GM18499 (cell line): ENCODE measurements around the gene ARHGAP30.
"Not testable (repeated sequence)": the region's sequence is repeated elsewhere in the genome, so short reads cannot be mapped to it uniquely, and the experiment has no call there.

ENCODE experiments used
- ATAC-seq: cut with Tn5 transposase; IDR thresholded peaks from one replicate; pipeline ENCODE4 v1.9.1; 2021; ENCODE audit warnings: moderate number of reproducible peaks; ENCODE audit not compliant: insufficient read depth, unreplicated experiment

ARHGAP30 gene

GRCh38 chr1:161044908-161045735, 24.6 kb downstream of the ARHGAP30 start:
- ATAC-seq, result no peak

- no peak for ATAC-seq
These were observed 25.2 kb downstream of the ARHGAP30 start for GRCh38 chr1:161044535-161044907.

- no peak for ATAC-seq
These were observed 30.1 kb downstream of the ARHGAP30 start for GRCh38 chr1:161039546-161039945.

GRCh38 chr1:161039154-161039545, 30.5 kb downstream of the ARHGAP30 start:
- no peak for ATAC-seq

GRCh38 chr1:161038523-161039153, 31.1 kb downstream of the ARHGAP30 start, which contains the start of gene TSTD1:
Gene TSTD1 (minus strand): TSS chr1:161038964. CDS start chr1:161038889, 75 bp downstream.
- ATAC-seq, result peak; percentile 69

GRCh38 chr1:161037661-161038522, 31.8 kb downstream of the ARHGAP30 start:
- no peak for ATAC-seq

GRCh38 chr1:161033751-161034150, 35.9 kb downstream of the ARHGAP30 start:
- no peak for ATAC-seq

- no peak for ATAC-seq
These were observed 37.3 kb downstream of the ARHGAP30 start for GRCh38 chr1:161032409-161032808.

GRCh38 chr1:161031874-161032273, 37.8 kb downstream of the ARHGAP30 start:
- no peak for ATAC-seq

GRCh38 chr1:161029466-161029865, 40.2 kb downstream of the ARHGAP30 start:
- not testable (repeated sequence) for ATAC-seq

- not testable (repeated sequence) for ATAC-seq
These were observed 42.7 kb downstream of the ARHGAP30 start for GRCh38 chr1:161026954-161027353.

- ATAC-seq, result not testable (repeated sequence)
These were observed 47.3 kb downstream of the ARHGAP30 start for GRCh38 chr1:161022432-161022831.

GRCh38 chr1:161021970-161022353, 47.7 kb downstream of the ARHGAP30 start:
- ATAC-seq, result no peak

- ATAC-seq, result peak; percentile 48
These were observed 48.3 kb downstream of the ARHGAP30 start for GRCh38 chr1:161021165-161021969.

- peak; percentile 7 for ATAC-seq
These were observed 49.1 kb downstream of the ARHGAP30 start, which contains the start of gene F11R for GRCh38 chr1:161020509-161021164. Gene F11R (minus strand): TSS chr1:161021152. CDS start chr1:161021073, 79 bp downstream.

GRCh38 chr1:161019751-161020495, 49.8 kb downstream of the ARHGAP30 start:
- no peak for ATAC-seq

- not testable (repeated sequence) for ATAC-seq
These were observed 50.5 kb downstream of the ARHGAP30 start for GRCh38 chr1:161019111-161019660.

- no peak for ATAC-seq
These were observed 51.1 kb downstream of the ARHGAP30 start for GRCh38 chr1:161018631-161018930.
